ENCODE results near the gene RRP8. TPM values are rescaled to one million over a fixed set of nuclear protein-coding genes. Genes with fewer than 3 reads are reported as not detected.

RRP8 gene
- total and polyA plus RNA-seq, 2 donors (not counting 1 experiment from before 2014, with no cell fraction given): 8.6 to 29.4 TPM

DNA sequence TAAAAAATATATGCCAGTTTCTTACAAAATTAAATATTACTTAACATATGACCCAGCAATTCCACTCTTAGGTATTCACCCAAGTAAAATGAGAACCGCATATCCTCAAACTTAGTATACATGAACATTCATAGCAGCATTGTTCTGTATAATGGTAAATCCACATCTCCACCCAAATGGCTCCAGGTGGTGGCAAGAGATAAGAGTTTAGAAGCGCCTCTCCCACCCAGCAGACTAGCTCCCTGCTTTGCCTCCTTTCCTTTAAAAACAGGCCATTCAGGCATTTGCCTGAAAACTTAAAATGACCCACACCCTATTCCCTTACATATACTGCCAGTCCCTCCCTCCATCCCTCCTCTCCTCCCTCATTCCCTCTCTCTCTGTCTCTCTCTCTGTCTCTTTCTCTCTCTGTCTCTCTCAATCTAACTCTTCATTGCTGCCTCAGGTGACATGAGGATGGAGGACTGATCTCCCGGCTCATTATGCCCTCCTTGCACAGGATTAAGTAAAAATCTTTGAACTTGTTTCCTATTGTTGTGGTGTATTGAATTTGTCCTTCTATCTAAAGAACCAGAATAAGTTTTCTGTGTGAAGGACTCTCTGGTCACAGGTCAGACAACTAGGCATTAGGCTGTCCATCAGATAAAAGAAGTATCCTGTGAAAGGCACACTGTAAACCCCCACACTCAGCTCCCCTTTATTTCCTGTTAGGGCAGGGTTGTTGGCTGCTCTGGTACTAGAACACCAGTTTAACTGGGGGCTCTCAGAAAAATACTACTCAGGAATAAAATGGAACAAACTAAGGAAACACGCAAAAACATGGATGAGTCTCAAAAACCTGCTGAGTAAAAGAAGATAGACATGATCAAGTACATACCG lies 48.3 kb downstream of the RRP8 start:
- no peaks in the 10 kb centered on the region for H3K4me1 Mint-ChIP-seq
- Histone ChIP-seq H3K27ac (ENCODE audit: low read length in 2 of 2) (no peak overlapping the region), H3K9me3 (ENCODE audit: control extremely low read depth in 1 of 3, control insufficient read depth in 2 of 3, insufficient read depth in 1 of 3, low read length in 2 of 3) (no peaks in the 10 kb centered on the region), H3K4me1 (ENCODE audit: control insufficient read depth in 2 of 2, insufficient read depth in 2 of 2, low read length in 2 of 2) (no peaks in the 10 kb centered on the region), H3K27me3 (replicated peaks in 1 of 4; ENCODE audit: control extremely low read depth in 1 of 4, control insufficient read depth in 3 of 4, insufficient read depth in 4 of 4, low read length in 3 of 4) (no peaks in the 10 kb centered on the region), H2AFZ (ENCODE audit: insufficient read depth, low read depth, low read length, poor library complexity, severe bottlenecking) (no peak overlapping the region), H3K4me2 (replicated peaks; ENCODE audit: low read depth, low read length, poor library complexity, severe bottlenecking) (no peak overlapping the region), H3K36me3 (replicated peaks in 1 of 2; ENCODE audit: control extremely low read depth in 1 of 2, control insufficient read depth in 1 of 2, extremely low read depth in 1 of 2, insufficient read depth in 2 of 2, low read length in 1 of 2) (no peaks in the 10 kb centered on the region), H3K9ac (ENCODE audit: low read length) (no peak overlapping the region), H3K79me2 (ENCODE audit: control insufficient read depth, insufficient read depth, low read length) (no peaks in the 10 kb centered on the region), H4K20me1 (ENCODE audit: control insufficient read depth, insufficient read depth, low read length, poor library complexity, severe bottlenecking) (no peaks in the 10 kb centered on the region), H3K4me3 (ENCODE audit: control extremely low read depth in 1 of 5, extremely low read depth in 1 of 5, insufficient read depth in 1 of 5, low read depth in 2 of 5, low read length in 4 of 5) (no peak overlapping the region)
- intact Hi-C loops (cut with micrococcal nuclease): no loop called here
- ChIA-PET CTCF (interaction anchor here (1.3 kb wide), 1 partner anchor 24 kb away, joined by 3 read pairs; no protein-coding TSS in a partner anchor), POLR2A (no interaction called here)
- DNase-seq: no peak
- H3K27me3 Mint-ChIP-seq: no peaks in the 10 kb centered on the region
- no peaks in the 10 kb centered on the region for H3K9me3 Mint-ChIP-seq (ENCODE audit: insufficient read depth)
- no peak for TF ChIP-seq EZH2 (IDR thresholded peaks at IDR 0.05; ENCODE audit: borderline replicate concordance, insufficient read depth, low read depth, low read length, poor library complexity, severe bottlenecking)
- TF ChIP-seq, protein P1, sequence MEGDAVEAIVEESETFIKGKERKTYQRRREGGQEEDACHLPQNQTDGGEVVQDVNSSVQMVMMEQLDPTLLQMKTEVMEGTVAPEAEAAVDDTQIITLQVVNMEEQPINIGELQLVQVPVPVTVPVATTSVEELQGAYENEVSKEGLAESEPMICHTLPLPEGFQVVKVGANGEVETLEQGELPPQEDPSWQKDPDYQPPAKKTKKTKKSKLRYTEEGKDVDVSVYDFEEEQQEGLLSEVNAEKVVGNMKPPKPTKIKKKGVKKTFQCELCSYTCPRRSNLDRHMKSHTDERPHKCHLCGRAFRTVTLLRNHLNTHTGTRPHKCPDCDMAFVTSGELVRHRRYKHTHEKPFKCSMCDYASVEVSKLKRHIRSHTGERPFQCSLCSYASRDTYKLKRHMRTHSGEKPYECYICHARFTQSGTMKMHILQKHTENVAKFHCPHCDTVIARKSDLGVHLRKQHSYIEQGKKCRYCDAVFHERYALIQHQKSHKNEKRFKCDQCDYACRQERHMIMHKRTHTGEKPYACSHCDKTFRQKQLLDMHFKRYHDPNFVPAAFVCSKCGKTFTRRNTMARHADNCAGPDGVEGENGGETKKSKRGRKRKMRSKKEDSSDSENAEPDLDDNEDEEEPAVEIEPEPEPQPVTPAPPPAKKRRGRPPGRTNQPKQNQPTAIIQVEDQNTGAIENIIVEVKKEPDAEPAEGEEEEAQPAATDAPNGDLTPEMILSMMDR (IDR thresholded peaks at IDR 0.05): no peak
- no peak overlapping the region for H3K27ac Mint-ChIP-seq
- ATAC-seq (ENCODE audit: low read depth): no peak
- 83% methylated on average over 1 of the region's 5 CpGs for WGBS (ENCODE audit: insufficient coverage)
- no peak overlapping the region for H3K4me3 Mint-ChIP-seq

- ATAC-seq (ENCODE audit: low read depth): no peak
- no peak for TF ChIP-seq EZH2 (IDR thresholded peaks at IDR 0.05; ENCODE audit: borderline replicate concordance, insufficient read depth, low read depth, low read length, poor library complexity, severe bottlenecking)
- TF ChIP-seq, protein P1 (IDR thresholded peaks at IDR 0.05): no peak
- Histone ChIP-seq H3K79me2 (ENCODE audit: control insufficient read depth, insufficient read depth, low read length) (no peaks in the 10 kb centered on the region), H3K4me3 (ENCODE audit: control extremely low read depth in 1 of 5, extremely low read depth in 1 of 5, insufficient read depth in 1 of 5, low read depth in 2 of 5, low read length in 4 of 5) (no peak overlapping the region), H4K20me1 (ENCODE audit: control insufficient read depth, insufficient read depth, low read length, poor library complexity, severe bottlenecking) (no peaks in the 10 kb centered on the region), H3K36me3 (replicated peaks in 1 of 2; ENCODE audit: control extremely low read depth in 1 of 2, control insufficient read depth in 1 of 2, extremely low read depth in 1 of 2, insufficient read depth in 2 of 2, low read length in 1 of 2) (no peaks in the 10 kb centered on the region), H3K27ac (ENCODE audit: low read length in 2 of 2) (no peak overlapping the region), H3K4me1 (ENCODE audit: control insufficient read depth in 2 of 2, insufficient read depth in 2 of 2, low read length in 2 of 2) (no peaks in the 10 kb centered on the region), H3K4me2 (replicated peaks; ENCODE audit: low read depth, low read length, poor library complexity, severe bottlenecking) (no peak overlapping the region), H3K9me3 (ENCODE audit: control extremely low read depth in 1 of 3, control insufficient read depth in 2 of 3, insufficient read depth in 1 of 3, low read length in 2 of 3) (no peaks in the 10 kb centered on the region), H3K9ac (ENCODE audit: low read length) (no peak overlapping the region), H3K27me3 (replicated peaks in 1 of 4; ENCODE audit: control extremely low read depth in 1 of 4, control insufficient read depth in 3 of 4, insufficient read depth in 4 of 4, low read length in 3 of 4) (no peaks in the 10 kb centered on the region), H2AFZ (ENCODE audit: insufficient read depth, low read depth, low read length, poor library complexity, severe bottlenecking) (no peak overlapping the region)
- ChIA-PET POLR2A (no interaction called here), CTCF (no interaction called here)
- H3K9me3 Mint-ChIP-seq (ENCODE audit: insufficient read depth): no peaks in the 10 kb centered on the region
- no peak overlapping the region for H3K27ac Mint-ChIP-seq
- no peaks in the 10 kb centered on the region for H3K4me1 Mint-ChIP-seq
- no peak overlapping the region for H3K4me3 Mint-ChIP-seq
- no peaks in the 10 kb centered on the region for H3K27me3 Mint-ChIP-seq
- intact Hi-C loops (cut with micrococcal nuclease): no loop called here
- DNase-seq: no peak
Measured at GRCh38 chr11:6553634-6554033, 49.8 kb downstream of the RRP8 start.

Data from B cell (primary cell).